NT2/D1 (cell line): Measurements from ENCODE around the gene ABCD2.
"Not testable (repeated sequence)": the region's sequence is repeated elsewhere in the genome, so short reads cannot be mapped to it uniquely, and the experiment has no call there.

Source experiments
- DNase-seq: peaks from one replicate; pipeline ENCODE4 v3.0.0-alpha.2; 2011; ENCODE audit warnings: low read depth, low spot score
- H3K27me3 ChIP-seq: 2 replicates; pipeline ENCODE4 v1.6.0; 2011; ENCODE audit warnings: mild to moderate bottlenecking; ENCODE audit not compliant: insufficient read length, insufficient read depth
- H3K36me3 ChIP-seq: 2 replicates; pipeline ENCODE4 v1.6.1; 2011; ENCODE audit warnings: mild to moderate bottlenecking, low read length, mixed read lengths; ENCODE audit not compliant: insufficient read depth, insufficient read length
- H3K4me1 ChIP-seq: 2 replicates; pipeline ENCODE4 v1.5.1; 2011; ENCODE audit not compliant: insufficient read depth, insufficient read length
- H3K4me3 ChIP-seq: 2 replicates; pipeline ENCODE4 v1.5.1; 2011; ENCODE audit warnings: low read depth; ENCODE audit not compliant: insufficient read length
- H3K9ac ChIP-seq: 2 replicates; pipeline ENCODE4 v1.6.0; 2011; ENCODE audit warnings: low read depth; ENCODE audit not compliant: insufficient read length
- H3K9me3 ChIP-seq: 2 replicates; pipeline ENCODE4 v1.5.1; 2011; ENCODE audit warnings: mild to moderate bottlenecking, low read length; ENCODE audit not compliant: insufficient read depth
- SUZ12 ChIP-seq: IDR thresholded peaks from 2 replicates; pipeline ENCODE4 v1.6.1; 2011; ENCODE audit not compliant: insufficient read length, insufficient read depth; ENCODE audit errors: extremely low read depth
- YY1 ChIP-seq: IDR thresholded peaks from 2 replicates; pipeline ENCODE4 v1.6.1; 2011; ENCODE audit not compliant: insufficient read length, insufficient read depth
- ZNF274 ChIP-seq: IDR thresholded peaks from 2 replicates; pipeline ENCODE4 v1.6.1; 2011; ENCODE audit warnings: mild to moderate bottlenecking, low read depth, low read length

The ABCD2 gene

GRCh38 chr12:39612250-39612649, 7.4 kb downstream of the ABCD2 start:
- TF ChIP-seq SUZ12 = no peak
- no peak for TF ChIP-seq YY1
- H3K9ac ChIP-seq = no peak overlapping the region
- H3K4me1 ChIP-seq = no peaks in the 10 kb centered on the region
- DNase-seq = no peak
- H3K27me3 ChIP-seq = no peaks in the 10 kb centered on the region
- no peak overlapping the region for H3K4me3 ChIP-seq
- H3K9me3 ChIP-seq = no peaks in the 10 kb centered on the region
- H3K36me3 ChIP-seq = no peaks in the 10 kb centered on the region

DNA sequence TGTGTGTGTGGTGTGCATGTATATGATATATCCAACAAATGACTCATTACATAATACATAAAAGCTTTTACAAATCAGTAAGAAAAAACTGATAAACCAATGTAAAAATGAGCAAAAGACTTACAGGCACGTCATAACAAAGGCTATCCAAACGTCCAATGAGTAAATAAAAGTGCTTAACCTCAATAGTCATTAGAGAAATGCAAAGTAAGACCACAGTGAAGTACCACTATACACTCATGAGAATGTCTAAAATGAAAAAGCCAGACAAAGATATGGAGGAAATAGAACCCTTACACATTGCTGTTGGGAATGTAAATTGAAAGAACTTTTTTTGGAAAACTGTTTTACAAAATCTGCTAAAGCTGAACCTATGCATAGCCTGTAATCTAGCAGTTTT, 7.8 kb downstream of the ABCD2 start:
- Histone ChIP-seq H3K4me3 (no peak overlapping the region), H3K27me3 (no peaks in the 10 kb centered on the region), H3K9ac (no peak overlapping the region), H3K36me3 (no peaks in the 10 kb centered on the region), H3K9me3 (no peaks in the 10 kb centered on the region), H3K4me1 (no peaks in the 10 kb centered on the region)
- DNase-seq = no peak
- TF ChIP-seq YY1 = no peak
- TF ChIP-seq SUZ12 = no peak
- TF ChIP-seq ZNF274 = no peak

DNA sequence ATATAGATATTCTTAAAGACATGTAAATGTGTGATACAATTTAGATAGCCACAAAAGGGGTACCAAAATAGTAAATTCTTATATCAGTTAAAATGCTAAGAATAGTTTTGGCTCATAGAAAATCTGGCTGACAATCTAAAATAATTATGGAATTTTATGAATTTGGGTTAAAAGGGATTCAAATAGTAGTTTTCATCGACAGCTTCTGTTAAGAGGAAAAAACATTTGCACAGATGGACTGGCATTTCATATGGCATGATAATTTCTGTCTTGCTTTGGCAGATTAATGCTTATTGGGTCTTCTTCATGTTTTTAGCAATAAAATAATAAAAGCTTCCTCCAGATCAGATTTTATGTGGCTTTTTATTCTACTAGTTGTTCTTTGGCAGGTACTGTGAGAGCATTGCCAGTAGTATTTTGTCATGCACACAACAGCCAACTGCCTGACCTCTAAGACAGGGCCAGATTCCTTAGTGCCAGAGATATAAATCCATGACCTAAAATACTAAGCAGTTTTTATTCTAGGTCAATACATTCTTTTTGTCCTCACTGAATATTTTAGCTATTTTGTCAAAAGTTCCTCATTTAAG, 9.1 kb downstream of the ABCD2 start:
- no peaks in the 10 kb centered on the region for H3K9me3 ChIP-seq
- H3K27me3 ChIP-seq = no peaks in the 10 kb centered on the region
- H3K9ac ChIP-seq = no peak overlapping the region
- H3K36me3 ChIP-seq = no peaks in the 10 kb centered on the region
- H3K4me3 ChIP-seq = no peak overlapping the region
- no peak for DNase-seq
- H3K4me1 ChIP-seq = no peaks in the 10 kb centered on the region
- TF ChIP-seq SUZ12 = no peak

DNA sequence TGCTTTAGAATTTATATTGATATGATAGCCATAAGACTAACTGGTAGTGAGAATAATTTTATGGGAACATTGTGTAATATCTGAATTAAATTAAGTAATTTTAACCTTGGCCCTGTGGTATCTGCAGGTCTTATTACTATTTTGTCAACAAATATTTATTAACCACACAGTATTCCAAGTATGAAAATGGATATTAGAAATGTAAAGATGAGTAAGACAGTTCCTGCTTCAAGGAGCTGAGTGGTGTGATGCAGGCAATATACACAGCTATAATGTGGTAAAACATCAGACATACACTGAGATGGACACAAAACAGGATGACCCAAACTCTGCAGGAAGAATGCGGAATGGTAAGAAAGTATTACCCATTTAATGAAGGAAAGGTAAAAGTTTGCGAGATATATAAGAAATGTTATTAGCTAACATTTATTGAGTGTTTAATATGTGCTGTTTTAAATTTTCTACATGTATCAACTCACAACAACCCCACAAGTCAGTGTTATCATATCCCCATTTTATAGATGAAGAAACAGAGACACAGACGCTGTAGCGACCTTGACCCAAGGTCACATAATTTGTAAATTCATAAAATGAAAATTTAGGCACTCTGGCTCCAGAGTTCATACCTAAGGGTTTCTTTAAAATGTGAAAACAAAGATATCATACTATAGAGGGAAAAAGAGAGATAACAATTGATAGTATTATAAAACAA, 12.7 kb downstream of the ABCD2 start:
- no peak for DNase-seq
- Histone ChIP-seq H3K36me3 (no peaks in the 10 kb centered on the region), H3K9me3 (no peaks in the 10 kb centered on the region), H3K4me3 (no peak overlapping the region), H3K27me3 (no peaks in the 10 kb centered on the region), H3K4me1 (no peaks in the 10 kb centered on the region), H3K9ac (no peak overlapping the region)
- no peak for TF ChIP-seq ZNF274

- Histone ChIP-seq H3K4me1 (no peaks in the 10 kb centered on the region), H3K9me3 (no peaks in the 10 kb centered on the region), H3K4me3 (no peak overlapping the region), H3K36me3 (no peaks in the 10 kb centered on the region), H3K9ac (no peak overlapping the region), H3K27me3 (no peaks in the 10 kb centered on the region)
- TF ChIP-seq ZNF274 (no peak), YY1 (no peak), SUZ12 (no peak)
- no peak for DNase-seq
Measured at GRCh38 chr12:39605996-39606395, 13.6 kb downstream of the ABCD2 start.

- TF ChIP-seq ZNF274 (no peak), SUZ12 (no peak), YY1 (no peak)
- no peak overlapping the region for H3K4me3 ChIP-seq
- no peaks in the 10 kb centered on the region for H3K27me3 ChIP-seq
- DNase-seq = no peak
- H3K9me3 ChIP-seq = no peaks in the 10 kb centered on the region
- no peaks in the 10 kb centered on the region for H3K36me3 ChIP-seq
- H3K9ac ChIP-seq = no peak overlapping the region
- no peaks in the 10 kb centered on the region for H3K4me1 ChIP-seq
Measured at GRCh38 chr12:39605501-39605900, 14.1 kb downstream of the ABCD2 start.

GRCh38 chr12:39603065-39603464, 16.5 kb downstream of the ABCD2 start:
- no peaks in the 10 kb centered on the region for H3K36me3 ChIP-seq

DNA sequence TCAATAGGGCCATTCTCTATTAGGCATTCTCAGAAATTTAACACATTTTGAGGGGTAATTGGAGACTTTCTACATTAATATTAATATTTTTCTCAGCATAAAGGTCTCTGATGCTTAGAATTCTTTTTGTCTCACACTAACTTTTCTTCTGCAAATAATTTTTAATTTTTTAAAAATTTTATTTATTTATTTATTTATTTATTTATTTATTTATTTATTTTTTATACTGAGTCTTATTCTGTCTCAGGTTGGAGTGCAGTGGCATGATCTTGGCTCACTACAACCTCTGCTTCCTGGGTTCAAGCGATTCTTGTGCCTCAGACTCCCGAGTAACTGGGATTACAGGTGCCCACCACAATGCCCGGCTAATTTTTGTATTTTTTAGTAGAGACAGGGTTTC, 17.7 kb downstream of the ABCD2 start:
- H3K4me3 ChIP-seq, H3K9me3 ChIP-seq, H3K9ac ChIP-seq, H3K4me1 ChIP-seq, H3K27me3 ChIP-seq, H3K36me3 ChIP-seq, DNase-seq: not testable (repeated sequence)

More at GRCh38 chr12:39603065-39603464, 16.5 kb downstream of the ABCD2 start:
- no peak for DNase-seq
- no peaks in the 10 kb centered on the region for H3K4me1 ChIP-seq
- no peak overlapping the region for H3K9ac ChIP-seq
- TF ChIP-seq SUZ12 = no peak
- no peak for TF ChIP-seq ZNF274
- TF ChIP-seq YY1 = no peak
- no peak overlapping the region for H3K4me3 ChIP-seq
- no peaks in the 10 kb centered on the region for H3K9me3 ChIP-seq
- H3K27me3 ChIP-seq = no peaks in the 10 kb centered on the region
